ENCODE data around the gene GPC4.

Gene GPC4

DNA sequence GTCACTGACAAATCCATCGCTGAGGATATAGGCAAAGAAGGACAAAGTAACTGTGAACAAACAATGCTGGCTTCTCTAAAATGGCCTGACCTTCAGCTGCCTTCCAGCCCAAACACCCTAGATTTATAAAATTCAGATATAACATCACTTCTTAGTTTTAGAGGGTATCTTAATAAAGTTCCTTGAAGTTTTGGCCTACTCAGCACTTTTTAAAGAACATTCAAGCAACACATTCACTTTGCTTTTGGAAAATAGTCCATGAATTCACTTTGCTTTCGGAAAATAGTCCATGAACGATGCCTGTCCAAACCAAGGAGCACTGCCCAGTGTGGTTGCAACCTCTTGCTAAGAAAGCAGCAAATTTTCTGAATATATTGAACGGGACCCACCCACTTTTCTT lies 142.1 kb downstream of the GPC4 start:
- in situ Hi-C loops (cut with HindIII; ENCODE audit: low pct_ligation_motif_present, low pct_unique_long_range_greater_than_20kb, low sequenced_read_pairs) = no loop called here
- DNase-seq = no peak

DNA sequence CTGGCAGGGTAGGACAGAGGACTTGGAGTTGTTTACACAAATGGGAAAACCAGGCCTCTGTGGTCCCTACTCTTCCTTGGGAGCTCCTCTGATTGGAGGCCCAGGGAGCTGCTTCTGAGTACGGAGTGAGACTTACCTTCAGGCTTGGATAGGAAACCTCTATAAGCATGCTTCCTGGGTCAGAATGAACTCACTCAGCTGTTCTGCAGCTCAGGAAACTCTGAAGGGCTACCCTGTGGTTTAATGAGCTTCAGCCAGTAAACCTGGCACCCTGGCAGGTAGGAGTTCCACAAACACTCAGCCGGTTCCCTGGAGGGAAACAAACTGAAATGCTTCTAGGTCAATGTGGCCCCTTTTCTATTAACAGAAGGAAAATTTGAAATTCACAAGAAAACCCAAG lies 146.1 kb downstream of the GPC4 start:
- DNase-seq = no peak
- in situ Hi-C loops (cut with HindIII; ENCODE audit: low pct_ligation_motif_present, low pct_unique_long_range_greater_than_20kb, low sequenced_read_pairs) = no loop called here

DNA sequence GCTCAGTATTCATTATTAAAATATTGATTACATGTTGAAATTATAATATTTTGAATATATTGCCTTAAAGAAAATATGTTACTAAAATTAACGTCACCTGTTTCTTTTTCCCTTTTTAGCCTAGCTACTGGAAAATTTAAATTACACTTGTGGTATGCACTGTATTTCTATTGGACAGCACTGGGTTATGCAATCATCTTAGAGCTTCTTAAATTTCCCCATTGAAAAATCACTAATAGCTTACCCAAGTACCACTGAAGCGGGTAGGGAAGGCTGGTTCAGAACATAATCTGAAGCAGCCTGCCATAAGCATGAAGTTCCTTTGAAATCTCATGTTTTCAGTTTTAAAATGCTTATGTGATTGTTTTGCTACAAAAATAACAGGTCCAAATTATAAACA lies 147.7 kb downstream of the GPC4 start:
- in situ Hi-C loops (cut with HindIII; ENCODE audit: low pct_ligation_motif_present, low pct_unique_long_range_greater_than_20kb, low sequenced_read_pairs) = no loop called here
- no peak for DNase-seq

DNA sequence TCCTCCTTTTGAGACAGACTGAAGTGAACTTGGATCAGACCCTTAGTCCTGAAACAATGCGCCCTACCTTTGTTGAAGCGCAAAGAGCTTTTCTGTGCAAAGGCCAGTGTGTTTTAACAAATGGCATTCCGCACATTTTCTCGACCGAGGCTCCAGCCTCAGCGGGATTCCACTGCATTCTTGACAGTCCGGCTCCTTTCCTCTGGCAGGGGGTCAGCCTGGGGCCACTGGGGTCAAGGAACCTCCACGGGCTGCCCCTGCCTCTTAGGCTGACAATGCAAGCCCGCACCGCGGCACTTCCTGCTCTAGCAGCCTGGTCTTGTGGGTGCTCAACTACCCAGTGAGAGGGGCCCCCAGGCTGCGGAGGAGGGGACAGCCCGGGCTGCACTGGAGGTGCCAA lies 150.0 kb downstream of the GPC4 start:
- in situ Hi-C loops (cut with HindIII; ENCODE audit: low pct_ligation_motif_present, low pct_unique_long_range_greater_than_20kb, low sequenced_read_pairs) = no loop called here
- no peak for DNase-seq

DNA sequence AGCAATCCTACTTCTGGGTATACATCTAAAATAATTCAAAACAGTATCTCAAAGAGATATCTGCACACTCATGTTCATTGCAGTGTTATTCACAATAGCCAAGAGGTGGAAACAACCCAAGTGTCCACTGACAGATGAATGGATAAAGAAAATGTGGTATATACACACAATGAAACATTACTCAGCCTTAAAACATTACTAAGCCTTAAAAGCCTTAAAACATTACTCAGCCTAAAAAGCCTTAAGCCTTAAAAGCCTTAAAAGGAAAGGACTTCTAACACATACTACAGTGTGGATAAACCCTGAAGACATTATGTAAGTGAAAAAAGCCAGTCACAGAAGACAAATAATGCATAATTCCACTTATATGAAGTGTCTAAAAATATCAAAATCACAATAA lies 156.8 kb downstream of the GPC4 start:
- in situ Hi-C loops (cut with HindIII; ENCODE audit: low pct_ligation_motif_present, low pct_unique_long_range_greater_than_20kb, low sequenced_read_pairs) = no loop called here

DNA sequence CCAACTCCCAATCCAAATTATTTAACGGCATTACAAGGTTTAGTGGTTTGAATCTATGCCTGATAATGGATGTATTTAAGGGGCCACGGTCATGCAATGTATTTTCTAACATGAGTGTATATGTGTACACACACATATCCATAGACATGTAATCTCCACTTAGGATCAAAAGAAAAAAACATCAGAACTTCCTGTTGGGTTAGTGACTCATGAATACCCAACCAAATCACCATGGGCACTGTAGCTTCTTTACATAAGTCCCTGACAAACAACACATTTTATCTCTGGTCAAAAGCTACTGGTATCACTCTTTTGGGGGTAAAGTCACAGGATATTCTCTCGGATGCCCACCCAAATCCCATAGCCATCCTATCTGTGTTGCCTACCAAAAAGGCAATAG lies 160.6 kb downstream of the GPC4 start:
- in situ Hi-C loops (cut with HindIII; ENCODE audit: low pct_ligation_motif_present, low pct_unique_long_range_greater_than_20kb, low sequenced_read_pairs) = no loop called here
- no peak for DNase-seq

More for the DNA sequence above, 156.8 kb downstream of the GPC4 start:
- no peak for DNase-seq

DNA sequence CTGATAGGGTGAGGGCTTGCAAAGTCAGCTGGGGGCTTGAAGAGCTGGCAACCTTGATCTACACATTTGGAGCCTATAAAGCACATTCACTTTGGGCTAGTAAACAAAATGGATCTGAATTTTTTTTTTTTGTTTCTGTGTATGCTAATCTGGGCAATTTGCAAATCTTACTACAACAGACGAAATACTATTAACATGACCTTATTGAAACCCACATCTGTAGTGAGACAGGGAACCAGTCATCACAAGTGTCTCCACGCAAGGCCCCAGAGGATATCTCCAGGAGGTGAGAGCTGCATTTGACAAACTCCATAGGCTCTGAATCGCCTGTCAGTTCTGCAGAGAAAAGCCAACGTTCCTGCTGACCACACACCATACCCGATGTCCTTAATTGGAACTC lies 164.1 kb downstream of the GPC4 start:
- DNase-seq = no peak
- in situ Hi-C loops (cut with HindIII; ENCODE audit: low pct_ligation_motif_present, low pct_unique_long_range_greater_than_20kb, low sequenced_read_pairs) = no loop called here

DNA sequence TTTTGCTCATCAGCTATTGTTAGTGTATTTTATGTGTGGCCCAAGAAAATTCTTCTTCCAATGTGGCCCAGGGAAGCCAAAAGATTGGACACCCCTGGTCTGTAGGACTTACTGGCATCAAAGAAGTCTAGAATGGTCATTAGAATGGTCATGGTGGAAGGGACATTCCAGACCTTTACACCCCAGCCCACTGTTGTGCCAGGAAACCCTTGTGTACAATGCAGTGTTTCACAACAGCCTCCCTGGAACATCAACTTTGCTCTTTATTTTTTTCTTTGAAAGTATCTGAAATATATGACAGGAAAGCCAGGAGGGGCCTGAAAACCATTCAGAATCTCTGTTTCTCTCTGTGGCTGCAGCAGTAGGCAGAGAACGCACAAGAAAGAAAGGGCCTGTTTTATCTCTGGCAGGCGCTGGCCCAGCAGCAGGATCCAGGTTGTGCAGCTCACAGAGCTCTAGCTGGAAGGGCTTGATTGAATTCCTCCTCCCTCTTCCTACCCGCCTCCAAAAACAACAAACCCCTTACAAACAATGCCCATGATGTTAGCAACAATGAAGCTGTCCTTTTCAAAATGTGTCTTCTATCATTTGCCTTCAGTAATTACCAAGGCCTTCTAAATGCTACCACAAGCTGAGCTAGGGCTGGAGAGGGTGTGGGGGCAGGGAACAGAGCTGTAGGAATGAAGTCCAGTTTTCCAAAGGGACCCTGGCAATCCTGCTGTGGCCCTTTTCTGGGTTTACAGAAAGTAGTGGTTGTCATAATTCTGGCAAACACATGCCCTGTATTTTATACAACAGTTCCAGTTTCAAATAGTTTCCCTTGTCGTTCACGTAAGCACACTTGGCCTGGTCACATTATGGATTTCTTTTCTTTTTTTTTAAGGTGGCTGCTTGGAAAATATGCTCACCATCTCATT lies 164.8 kb downstream of the GPC4 start:
- in situ Hi-C loops (cut with HindIII; ENCODE audit: low pct_ligation_motif_present, low pct_unique_long_range_greater_than_20kb, low sequenced_read_pairs) = no loop called here
- DNase-seq = no peak
